NCI-H2107 treated with DMSO at 0.1 percent for 48 hours (cell line): Measurements from ENCODE around the gene CORO1C.
A peak's percentile ranks its signal among the peaks of the same experiment; 100 is the strongest.

Source experiments
- DNase-seq: peaks from one replicate; lab custom pipeline; 2025; ENCODE audit not compliant: unreplicated experiment; lab: John Stamatoyannopoulos, UW

Gene CORO1C

GRCh38 chr12:108605690-108606406 lies 125.5 kb downstream of the CORO1C start:
- no peak for DNase-seq

DNA sequence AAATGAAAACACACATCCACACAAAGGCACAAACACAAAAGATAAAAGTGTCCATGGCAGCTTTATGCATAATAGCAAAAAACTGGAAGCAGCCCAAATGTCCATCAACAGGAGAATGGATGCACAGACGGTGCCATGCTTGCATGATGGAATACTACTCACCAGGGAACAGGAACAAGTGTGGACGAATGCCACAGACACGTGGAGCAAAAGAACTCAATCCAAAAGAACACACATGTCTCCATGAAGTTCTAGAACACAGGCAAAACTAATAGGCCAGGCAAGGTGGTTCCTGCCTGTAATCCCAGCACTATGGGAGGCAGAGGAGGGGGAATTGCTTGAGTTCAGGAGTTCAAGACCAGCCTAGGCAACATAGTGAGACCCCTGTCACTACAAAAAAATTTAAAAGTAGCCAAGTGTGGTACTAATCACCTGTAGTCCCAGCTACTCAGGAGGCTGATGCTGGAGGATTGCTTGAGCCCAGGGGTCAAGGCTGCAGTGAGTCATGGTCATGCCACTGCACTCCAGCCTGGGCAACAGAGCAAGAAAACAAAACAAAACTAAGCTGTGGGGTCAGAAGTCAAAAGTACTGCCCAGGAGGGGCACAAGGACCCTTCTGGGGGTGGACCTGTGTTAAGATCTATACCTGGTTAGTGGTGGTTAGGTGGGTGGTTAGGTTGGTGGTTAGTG lies 126.2 kb downstream of the CORO1C start:
- DNase-seq: no peak

DNA sequence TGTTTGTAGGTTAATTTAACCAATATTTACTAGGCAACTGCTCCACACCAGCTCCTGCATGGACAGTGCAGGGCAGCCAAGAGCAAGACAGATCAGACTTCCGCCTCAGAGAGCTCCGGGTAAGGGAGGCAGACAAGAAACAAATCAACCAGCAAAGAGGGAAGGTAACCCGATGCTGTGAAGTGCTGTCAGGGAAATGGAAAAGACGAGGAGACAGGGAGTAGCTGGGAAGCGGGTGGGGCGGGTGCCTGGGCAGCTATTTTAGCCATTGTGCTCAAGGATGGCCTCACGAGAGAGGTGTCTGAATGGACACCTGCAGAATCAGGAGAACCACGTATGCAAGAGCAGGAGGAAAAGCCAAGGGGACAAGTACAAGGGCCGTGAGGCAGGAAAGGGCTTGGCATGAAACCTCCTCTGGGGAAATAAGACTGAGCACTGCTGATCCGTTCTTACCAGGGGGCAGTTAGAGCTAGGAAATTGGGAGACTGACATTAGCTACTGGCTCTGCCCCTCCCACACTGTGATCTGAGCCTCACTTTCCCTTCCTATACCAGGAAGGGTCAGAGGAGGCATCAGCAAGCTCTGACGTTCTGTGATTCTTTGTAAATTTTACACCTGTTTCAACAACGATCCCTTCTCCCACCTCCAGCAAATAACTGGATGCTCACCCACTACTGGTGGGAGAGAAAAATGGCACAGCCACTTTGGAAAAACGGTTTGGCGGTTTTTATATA lies 126.9 kb downstream of the CORO1C start:
- peak; percentile 52 for DNase-seq

- DNase-seq: no peak
These were observed 127.6 kb downstream of the CORO1C start for GRCh38 chr12:108603743-108604142.

GRCh38 chr12:108602976-108603704 lies 128.2 kb downstream of the CORO1C start:
- no peak for DNase-seq

DNA sequence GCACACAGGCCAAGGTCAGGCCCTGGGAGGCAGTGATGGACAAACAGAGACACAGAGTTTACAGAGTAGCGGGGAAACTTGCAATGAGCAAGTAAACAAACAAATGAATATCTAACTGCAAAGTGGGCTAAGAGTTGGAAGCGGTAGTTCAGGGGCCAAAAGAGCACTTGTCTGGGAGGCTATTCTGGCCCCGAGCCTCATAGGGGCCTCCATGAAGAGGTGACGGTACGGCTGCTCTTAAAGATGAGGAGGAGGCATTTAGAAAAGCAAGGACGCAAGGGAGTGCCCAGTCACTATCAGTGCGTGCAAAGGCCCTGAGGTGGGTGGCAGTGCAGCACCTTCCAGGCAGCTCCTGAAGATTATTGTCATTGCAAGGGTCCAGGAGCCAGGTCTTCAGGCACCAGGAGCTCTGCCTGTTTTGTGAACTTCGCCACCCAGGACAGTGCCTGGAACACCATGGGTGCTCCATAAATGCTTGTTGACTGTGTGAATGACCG lies 129.1 kb downstream of the CORO1C start:
- DNase-seq: no peak

- DNase-seq: no peak
These were observed 130.7 kb downstream of the CORO1C start for GRCh38 chr12:108600702-108601007.

GRCh38 chr12:108599948-108600701 lies 131.2 kb downstream of the CORO1C start:
- no peak for DNase-seq

- no peak for DNase-seq
These were observed 131.8 kb downstream of the CORO1C start for GRCh38 chr12:108599541-108599940.

DNA sequence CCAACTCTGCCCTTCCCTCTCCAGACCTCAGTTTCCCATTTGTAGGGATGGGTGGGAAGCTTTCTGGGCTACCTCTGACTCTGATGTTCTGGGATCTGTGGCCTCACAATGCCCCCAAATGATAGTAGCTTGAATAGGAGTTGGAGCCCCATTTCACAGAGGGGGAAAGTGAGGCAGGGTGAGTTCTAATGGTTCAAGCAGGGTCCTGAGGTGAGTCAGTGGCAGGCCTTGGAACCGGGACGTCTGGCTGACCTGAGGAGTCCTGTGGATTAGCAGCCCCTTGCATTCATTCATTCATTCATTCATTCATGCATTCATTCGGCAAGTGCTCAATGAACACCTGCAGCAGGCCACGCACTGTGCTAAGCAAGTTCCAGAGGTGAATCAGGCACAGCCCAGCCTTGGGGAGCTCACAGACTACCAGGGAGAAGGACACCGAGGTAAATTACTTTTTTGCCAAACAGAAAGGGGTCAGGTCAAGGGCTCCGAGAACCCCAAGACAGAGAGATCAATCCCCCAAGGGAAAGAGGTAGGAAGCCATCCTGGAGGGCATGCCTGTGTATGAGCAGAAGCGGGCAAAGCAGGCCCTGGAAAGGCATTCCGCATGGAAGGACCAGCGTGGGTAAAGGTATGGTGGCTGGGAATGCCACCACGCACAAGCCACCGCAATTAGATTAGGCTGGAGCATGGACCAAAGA lies 132.6 kb downstream of the CORO1C start:
- no peak for DNase-seq

DNA sequence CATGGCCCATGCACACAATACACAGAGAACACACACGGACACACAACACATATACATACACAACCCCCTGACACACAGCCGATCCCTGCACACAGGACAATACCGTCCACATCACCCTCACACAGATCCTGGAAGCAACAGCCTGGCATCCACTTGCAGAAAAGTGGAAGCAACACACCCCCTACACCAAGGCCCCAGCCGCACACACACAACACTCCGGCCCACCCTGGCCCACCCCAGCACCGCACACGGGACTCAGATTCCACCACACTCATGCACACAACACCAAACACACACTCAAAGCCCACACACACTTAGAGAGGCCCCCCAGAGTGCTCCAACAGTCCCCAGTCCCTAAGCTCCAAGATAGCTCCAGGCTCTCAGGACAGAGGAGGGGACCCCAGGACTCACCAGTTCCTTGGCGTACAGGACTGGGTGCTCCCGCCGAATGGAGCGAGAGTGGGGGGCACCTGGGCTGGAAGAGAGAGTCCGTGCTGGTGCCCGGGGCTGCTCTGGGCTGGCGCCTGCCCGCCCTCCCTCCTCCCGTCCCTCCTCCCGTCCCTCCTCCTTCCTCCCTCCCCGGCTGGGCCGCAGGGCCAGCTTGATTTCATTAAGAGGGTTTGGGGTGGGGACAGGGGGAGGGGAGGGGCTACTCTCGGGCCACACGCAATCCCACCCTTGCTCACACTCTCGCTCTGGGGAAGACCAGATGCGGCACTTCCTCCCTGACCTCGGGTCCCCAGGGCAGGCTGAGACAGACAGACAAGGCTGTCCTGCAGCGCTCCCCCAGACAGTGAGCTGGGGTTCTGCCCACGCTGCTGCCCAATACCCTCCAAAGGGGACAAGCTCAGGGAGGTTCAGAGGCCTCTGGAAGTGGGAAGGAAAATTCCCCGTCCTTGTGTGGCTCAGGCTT lies 133.5 kb downstream of the CORO1C start, which contains the start of gene TMEM119:
TSS of gene TMEM119 (minus strand) at position 526 of the 913 bp plus-strand sequence. CDS start 5,701 bp downstream, outside the sequence.
- no peak for DNase-seq

DNA sequence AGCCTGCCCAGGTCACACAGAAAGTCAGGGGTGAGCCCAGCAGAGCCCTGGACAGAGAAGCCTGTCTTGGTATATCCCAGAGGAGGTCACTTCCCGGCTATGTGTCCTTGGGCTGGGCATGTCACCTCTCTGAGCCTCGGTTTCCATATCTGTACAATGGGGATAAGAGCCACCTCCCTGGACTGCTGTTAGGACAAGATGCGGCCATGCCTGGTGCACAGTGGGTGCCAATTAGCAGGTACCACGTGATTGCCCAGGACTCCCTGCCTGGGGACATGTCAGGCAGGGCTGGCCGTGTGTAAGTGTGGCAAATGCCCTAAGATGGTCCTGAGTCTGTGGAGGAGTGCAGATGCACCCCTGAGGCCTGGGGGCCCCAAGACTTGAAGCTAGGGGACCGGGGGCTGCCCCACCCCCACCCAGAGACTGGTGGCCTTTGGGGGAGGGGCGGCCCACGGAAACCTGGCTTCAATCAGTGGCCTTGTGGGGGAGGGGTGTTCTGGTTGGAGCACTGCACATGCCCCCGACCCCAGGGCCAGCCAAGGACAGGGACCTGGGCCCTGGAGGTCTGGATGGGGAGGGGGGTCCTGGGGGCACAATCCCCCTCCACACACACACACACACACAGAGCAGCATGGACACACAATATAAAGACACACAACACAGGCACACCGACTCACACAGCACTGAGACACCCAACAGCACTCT lies 134.3 kb downstream of the CORO1C start:
- no peak for DNase-seq

GRCh38 chr12:108595711-108596647 lies 135.3 kb downstream of the CORO1C start:
- no peak for DNase-seq
